Fibroblast of the conjunctiva (primary cell): ENCODE results near the gene RNF166.

Experiments used
- DNase-seq: peaks from one replicate; pipeline ENCODE4 v3.0.0-alpha.2; 2010; ENCODE audit warnings: low read depth

RNF166 gene

GRCh38 chr16:88692861-88693260 lies 13.3 kb downstream of the RNF166 start:
- no peak for DNase-seq

GRCh38 chr16:88691924-88692560 lies 14.2 kb downstream of the RNF166 start:
- no peak for DNase-seq

GRCh38 chr16:88691129-88691813 lies 14.9 kb downstream of the RNF166 start:
- no peak for DNase-seq

- DNase-seq: no peak
Observed at GRCh38 chr16:88690341-88691128, 15.7 kb downstream of the RNF166 start.

GRCh38 chr16:88688013-88688778 lies 18.0 kb downstream of the RNF166 start:
- no peak for DNase-seq

GRCh38 chr16:88687676-88688012 lies 18.6 kb downstream of the RNF166 start:
- no peak for DNase-seq

GRCh38 chr16:88687254-88687576 lies 19.0 kb downstream of the RNF166 start:
- no peak for DNase-seq

- DNase-seq: no peak
Observed at GRCh38 chr16:88686439-88687253, 19.6 kb downstream of the RNF166 start, which contains the start of gene SNAI3. Gene SNAI3 (minus strand): TSS chr16:88686507. CDS start chr16:88686406, 101 bp downstream.

GRCh38 chr16:88686062-88686438 lies 20.2 kb downstream of the RNF166 start:
- DNase-seq: no peak

- peak; percentile 4 for DNase-seq
Observed at GRCh38 chr16:88685156-88686061, 20.8 kb downstream of the RNF166 start.

- DNase-seq: no peak
Observed at GRCh38 chr16:88684569-88685155, 21.5 kb downstream of the RNF166 start.

GRCh38 chr16:88681709-88682451 lies 24.3 kb downstream of the RNF166 start:
- no peak for DNase-seq

- no peak for DNase-seq
Observed at GRCh38 chr16:88681084-88681680, 25.0 kb downstream of the RNF166 start.

GRCh38 chr16:88680554-88681083 lies 25.6 kb downstream of the RNF166 start:
- no peak for DNase-seq

GRCh38 chr16:88678224-88678979 lies 27.8 kb downstream of the RNF166 start:
- DNase-seq: no peak

GRCh38 chr16:88677721-88678120 lies 28.5 kb downstream of the RNF166 start:
- no peak for DNase-seq

- DNase-seq: no peak
Observed at GRCh38 chr16:88676502-88677242, 29.5 kb downstream of the RNF166 start.
